ENCODE data around the gene PBX3. TPM values are rescaled to one million over a fixed set of nuclear protein-coding genes. Genes with fewer than 3 reads are reported as not detected.
"Not testable (repeated sequence)": the region's sequence is repeated elsewhere in the genome, so short reads cannot be mapped to it uniquely, and the experiment has no call there.

The PBX3 gene
- total RNA-seq, 1 experiment from 2014 or later, result 1.5 TPM

- H3K36me3 ChIP-seq (ENCODE audit: insufficient read depth, low read length, poor library complexity, severe bottlenecking), result no peaks in the 10 kb centered on the region
- intact Hi-C loops (cut with micrococcal nuclease; ENCODE audit: unreplicated experiment), result no loop called here
- H3K4me3 ChIP-seq (ENCODE audit: low read depth, low read length, poor library complexity, severe bottlenecking), result no peak overlapping the region
- peaks cover 32% of the 10 kb centered on the region for H3K27me3 ChIP-seq (replicated peaks; ENCODE audit: insufficient read depth, low read depth, low read length, poor library complexity)
- no peak for DNase-seq (ENCODE audit: low spot score)
- POLR2A ChIA-PET (ENCODE audit: low non-redundant PET), result no interaction called here
- CTCF ChIA-PET, result no interaction called here
- BruUV-seq (replicated peaks), result no TSS peak
- H3K4me1 ChIP-seq (ENCODE audit: insufficient read depth, low read length, poor library complexity, severe bottlenecking), result no peaks in the 10 kb centered on the region
- no peaks in the 10 kb centered on the region for H3K9me3 ChIP-seq (ENCODE audit: low read depth, low read length, poor library complexity, severe bottlenecking)
- H3K27ac ChIP-seq (ENCODE audit: low read depth, low read length, poor library complexity, severe bottlenecking), result no peak overlapping the region
- TF ChIP-seq CTCF (conservative IDR thresholded peaks at IDR 0.05; ENCODE audit: low read depth, low read length) (no peak), EZH2 (IDR thresholded peaks at IDR 0.05; ENCODE audit: borderline replicate concordance, low read depth, low read length, poor library complexity, severe bottlenecking) (no peak)
Observed at GRCh38 chr9:125772740-125773139, 25.6 kb downstream of the PBX3 start.

GRCh38 chr9:125774106-125774505 is 26.9 kb downstream of the PBX3 start:
- Histone ChIP-seq H3K27ac (ENCODE audit: low read depth, low read length, poor library complexity, severe bottlenecking) (no peak overlapping the region), H3K36me3 (ENCODE audit: insufficient read depth, low read length, poor library complexity, severe bottlenecking) (no peaks in the 10 kb centered on the region), H3K9me3 (ENCODE audit: low read depth, low read length, poor library complexity, severe bottlenecking) (no peaks in the 10 kb centered on the region), H3K27me3 (replicated peaks; ENCODE audit: insufficient read depth, low read depth, low read length, poor library complexity) (peaks cover 21% of the 10 kb centered on the region), H3K4me1 (ENCODE audit: insufficient read depth, low read length, poor library complexity, severe bottlenecking) (no peaks in the 10 kb centered on the region), H3K4me3 (ENCODE audit: low read depth, low read length, poor library complexity, severe bottlenecking) (no peak overlapping the region)
- TF ChIP-seq CTCF (conservative IDR thresholded peaks at IDR 0.05; ENCODE audit: low read depth, low read length), result no peak
- no peak for TF ChIP-seq EZH2 (IDR thresholded peaks at IDR 0.05; ENCODE audit: borderline replicate concordance, low read depth, low read length, poor library complexity, severe bottlenecking)
- ChIA-PET POLR2A (ENCODE audit: low non-redundant PET) (no interaction called here), CTCF (no interaction called here)
- no TSS peak for BruUV-seq (replicated peaks)
- intact Hi-C loops (cut with micrococcal nuclease; ENCODE audit: unreplicated experiment), result no loop called here
- no peak for DNase-seq (ENCODE audit: low spot score)

- H3K36me3 ChIP-seq (ENCODE audit: insufficient read depth, low read length, poor library complexity, severe bottlenecking); H3K4me3 ChIP-seq (ENCODE audit: low read depth, low read length, poor library complexity, severe bottlenecking); DNase-seq (ENCODE audit: low spot score); intact Hi-C loops (cut with micrococcal nuclease; ENCODE audit: unreplicated experiment); H3K9me3 ChIP-seq (ENCODE audit: low read depth, low read length, poor library complexity, severe bottlenecking); H3K27ac ChIP-seq (ENCODE audit: low read depth, low read length, poor library complexity, severe bottlenecking); BruUV-seq (replicated peaks); H3K27me3 ChIP-seq (replicated peaks; ENCODE audit: insufficient read depth, low read depth, low read length, poor library complexity); POLR2A ChIA-PET (ENCODE audit: low non-redundant PET); CTCF ChIA-PET; H3K4me1 ChIP-seq (ENCODE audit: insufficient read depth, low read length, poor library complexity, severe bottlenecking): not testable (repeated sequence)
Observed at GRCh38 chr9:125776789-125777188, 29.6 kb downstream of the PBX3 start.

GRCh38 chr9:125778538-125779219 is 31.5 kb downstream of the PBX3 start:
- H3K4me1 ChIP-seq (ENCODE audit: insufficient read depth, low read length, poor library complexity, severe bottlenecking); H3K36me3 ChIP-seq (ENCODE audit: insufficient read depth, low read length, poor library complexity, severe bottlenecking); CTCF ChIA-PET; BruUV-seq (replicated peaks); H3K27ac ChIP-seq (ENCODE audit: low read depth, low read length, poor library complexity, severe bottlenecking); H3K9me3 ChIP-seq (ENCODE audit: low read depth, low read length, poor library complexity, severe bottlenecking); H3K4me3 ChIP-seq (ENCODE audit: low read depth, low read length, poor library complexity, severe bottlenecking); POLR2A ChIA-PET (ENCODE audit: low non-redundant PET); H3K27me3 ChIP-seq (replicated peaks; ENCODE audit: insufficient read depth, low read depth, low read length, poor library complexity); intact Hi-C loops (cut with micrococcal nuclease; ENCODE audit: unreplicated experiment); DNase-seq (ENCODE audit: low spot score): not testable (repeated sequence)

- H3K9me3 ChIP-seq (ENCODE audit: low read depth, low read length, poor library complexity, severe bottlenecking); H3K4me3 ChIP-seq (ENCODE audit: low read depth, low read length, poor library complexity, severe bottlenecking); POLR2A ChIA-PET (ENCODE audit: low non-redundant PET); DNase-seq (ENCODE audit: low spot score); H3K4me1 ChIP-seq (ENCODE audit: insufficient read depth, low read length, poor library complexity, severe bottlenecking); H3K27me3 ChIP-seq (replicated peaks; ENCODE audit: insufficient read depth, low read depth, low read length, poor library complexity); intact Hi-C loops (cut with micrococcal nuclease; ENCODE audit: unreplicated experiment); CTCF ChIA-PET; H3K36me3 ChIP-seq (ENCODE audit: insufficient read depth, low read length, poor library complexity, severe bottlenecking); BruUV-seq (replicated peaks); H3K27ac ChIP-seq (ENCODE audit: low read depth, low read length, poor library complexity, severe bottlenecking): not testable (repeated sequence)
Observed at GRCh38 chr9:125779220-125779565, 32.0 kb downstream of the PBX3 start.
